HCT116 (cell line): ENCODE results near the gene KIRREL3.

Source experiments
- ATF3 ChIP-seq: IDR thresholded peaks from 2 replicates; pipeline ENCODE4 v1.6.1; 2012
- CTCF ChIP-seq, 3 experiments: fragments of 200-600 bp in 1 of 3; sonication (generic) in 1 of 3; IDR thresholded peaks in 2 of 3; conservative IDR thresholded peaks in 1 of 3; 2 replicates each; pipeline ENCODE4 v1.5.1; 2012 to 2017; ENCODE audit warnings: low read depth in 2 of 3, low read length in 2 of 3, antibody characterized with exemption in 1 of 3, borderline replicate concordance in 1 of 3, control low read depth in 1 of 3, mild to moderate bottlenecking in 1 of 3, mixed read lengths in 1 of 3, mixed run types in 1 of 3, moderate library complexity in 1 of 3; ENCODE audit not compliant: insufficient read depth in 1 of 3
- EGR1 ChIP-seq: IDR thresholded peaks from 2 replicates; pipeline ENCODE4 v1.6.1; 2012; ENCODE audit warnings: low read depth
- EZH2 ChIP-seq: fragments of 200-600 bp; sonication (generic); IDR thresholded peaks from 2 replicates; pipeline ENCODE4 v1.6.1; 2017; ENCODE audit warnings: antibody characterized with exemption, mixed run types
- POLR2A ChIP-seq: IDR thresholded peaks from 2 replicates; pipeline ENCODE4 v1.7.0; 2011; ENCODE audit warnings: borderline replicate concordance; ENCODE audit not compliant: insufficient read depth, insufficient read length; ENCODE audit errors: extremely low read depth
- POLR2AphosphoS5 ChIP-seq: IDR thresholded peaks from 2 replicates; pipeline ENCODE4 v1.6.1; 2011; ENCODE audit warnings: mild to moderate bottlenecking, low read depth, low read length, moderate library complexity
- TCF7L2 ChIP-seq: IDR thresholded peaks from 2 replicates; pipeline ENCODE4 v1.7.0; 2011; ENCODE audit warnings: borderline replicate concordance, inconsistent platforms; ENCODE audit not compliant: insufficient read depth, insufficient read length; ENCODE audit errors: extremely low read depth
- ZFX ChIP-seq: fragments of 450-650 bp; IDR thresholded peaks from 2 replicates; pipeline ENCODE4 v1.6.1; 2017
- ZNF274 ChIP-seq: fragments of 200-500 bp; sonication (Bioruptor generic); IDR thresholded peaks from 2 replicates; pipeline ENCODE4 v1.6.1; 2014; ENCODE audit warnings: mild to moderate bottlenecking, low read depth, low read length, inconsistent platforms
- TF ChIP-seq, protein P1 (sequence below): IDR thresholded peaks from 2 replicates; pipeline ENCODE4 v1.6.1; 2012
- TF ChIP-seq, protein P2 (sequence below): IDR thresholded peaks from 2 replicates; pipeline ENCODE4 v1.6.1; 2011; ENCODE audit warnings: mild to moderate bottlenecking, low read length, moderate library complexity; ENCODE audit not compliant: insufficient replicate concordance; ENCODE audit errors: extremely low read depth
- TF ChIP-seq, protein P3 (sequence below): IDR thresholded peaks from 2 replicates; pipeline ENCODE4 v1.6.1; 2012; ENCODE audit warnings: low read depth

DNA sequence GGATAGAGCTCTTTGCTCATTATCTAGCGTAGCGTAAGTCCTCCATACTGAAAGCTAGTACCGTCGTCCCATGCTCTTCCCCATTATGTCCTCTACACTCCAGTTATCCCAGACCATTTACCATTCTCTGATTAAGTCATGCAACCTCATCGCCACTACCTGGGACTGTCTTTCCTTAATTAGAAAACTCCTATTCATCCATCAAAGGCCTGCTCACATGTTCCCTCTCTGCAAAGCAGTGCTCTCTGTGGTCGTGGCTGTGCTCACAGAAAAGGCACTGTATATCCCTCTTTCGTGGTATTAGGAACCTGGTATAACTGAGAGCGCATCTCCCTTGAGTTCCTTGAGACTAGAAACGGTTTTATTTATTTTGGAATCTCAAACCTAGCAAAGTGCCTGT, 253.3 kb downstream of the KIRREL3 start:
- TF ChIP-seq, protein P1, sequence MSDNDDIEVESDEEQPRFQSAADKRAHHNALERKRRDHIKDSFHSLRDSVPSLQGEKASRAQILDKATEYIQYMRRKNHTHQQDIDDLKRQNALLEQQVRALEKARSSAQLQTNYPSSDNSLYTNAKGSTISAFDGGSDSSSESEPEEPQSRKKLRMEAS, result no peak
- no peak for TF ChIP-seq ZNF274
- no peak for TF ChIP-seq ATF3
- no peak for TF ChIP-seq POLR2AphosphoS5
- TF ChIP-seq TCF7L2, result no peak
- no peak for TF ChIP-seq CTCF (IDR thresholded peaks at IDR 0.05 in 2 of 3, conservative IDR thresholded peaks at IDR 0.05 in 1 of 3; ENCODE audit: borderline replicate concordance in 1 of 3, insufficient read depth in 1 of 3, low read depth in 2 of 3, low read length in 2 of 3)
- TF ChIP-seq EZH2, result no peak
- no peak for TF ChIP-seq POLR2A
- TF ChIP-seq, protein P2, sequence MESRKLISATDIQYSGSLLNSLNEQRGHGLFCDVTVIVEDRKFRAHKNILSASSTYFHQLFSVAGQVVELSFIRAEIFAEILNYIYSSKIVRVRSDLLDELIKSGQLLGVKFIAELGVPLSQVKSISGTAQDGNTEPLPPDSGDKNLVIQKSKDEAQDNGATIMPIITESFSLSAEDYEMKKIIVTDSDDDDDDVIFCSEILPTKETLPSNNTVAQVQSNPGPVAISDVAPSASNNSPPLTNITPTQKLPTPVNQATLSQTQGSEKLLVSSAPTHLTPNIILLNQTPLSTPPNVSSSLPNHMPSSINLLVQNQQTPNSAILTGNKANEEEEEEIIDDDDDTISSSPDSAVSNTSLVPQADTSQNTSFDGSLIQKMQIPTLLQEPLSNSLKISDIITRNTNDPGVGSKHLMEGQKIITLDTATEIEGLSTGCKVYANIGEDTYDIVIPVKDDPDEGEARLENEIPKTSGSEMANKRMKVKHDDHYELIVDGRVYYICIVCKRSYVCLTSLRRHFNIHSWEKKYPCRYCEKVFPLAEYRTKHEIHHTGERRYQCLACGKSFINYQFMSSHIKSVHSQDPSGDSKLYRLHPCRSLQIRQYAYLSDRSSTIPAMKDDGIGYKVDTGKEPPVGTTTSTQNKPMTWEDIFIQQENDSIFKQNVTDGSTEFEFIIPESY, result no peak
- TF ChIP-seq, protein P3, sequence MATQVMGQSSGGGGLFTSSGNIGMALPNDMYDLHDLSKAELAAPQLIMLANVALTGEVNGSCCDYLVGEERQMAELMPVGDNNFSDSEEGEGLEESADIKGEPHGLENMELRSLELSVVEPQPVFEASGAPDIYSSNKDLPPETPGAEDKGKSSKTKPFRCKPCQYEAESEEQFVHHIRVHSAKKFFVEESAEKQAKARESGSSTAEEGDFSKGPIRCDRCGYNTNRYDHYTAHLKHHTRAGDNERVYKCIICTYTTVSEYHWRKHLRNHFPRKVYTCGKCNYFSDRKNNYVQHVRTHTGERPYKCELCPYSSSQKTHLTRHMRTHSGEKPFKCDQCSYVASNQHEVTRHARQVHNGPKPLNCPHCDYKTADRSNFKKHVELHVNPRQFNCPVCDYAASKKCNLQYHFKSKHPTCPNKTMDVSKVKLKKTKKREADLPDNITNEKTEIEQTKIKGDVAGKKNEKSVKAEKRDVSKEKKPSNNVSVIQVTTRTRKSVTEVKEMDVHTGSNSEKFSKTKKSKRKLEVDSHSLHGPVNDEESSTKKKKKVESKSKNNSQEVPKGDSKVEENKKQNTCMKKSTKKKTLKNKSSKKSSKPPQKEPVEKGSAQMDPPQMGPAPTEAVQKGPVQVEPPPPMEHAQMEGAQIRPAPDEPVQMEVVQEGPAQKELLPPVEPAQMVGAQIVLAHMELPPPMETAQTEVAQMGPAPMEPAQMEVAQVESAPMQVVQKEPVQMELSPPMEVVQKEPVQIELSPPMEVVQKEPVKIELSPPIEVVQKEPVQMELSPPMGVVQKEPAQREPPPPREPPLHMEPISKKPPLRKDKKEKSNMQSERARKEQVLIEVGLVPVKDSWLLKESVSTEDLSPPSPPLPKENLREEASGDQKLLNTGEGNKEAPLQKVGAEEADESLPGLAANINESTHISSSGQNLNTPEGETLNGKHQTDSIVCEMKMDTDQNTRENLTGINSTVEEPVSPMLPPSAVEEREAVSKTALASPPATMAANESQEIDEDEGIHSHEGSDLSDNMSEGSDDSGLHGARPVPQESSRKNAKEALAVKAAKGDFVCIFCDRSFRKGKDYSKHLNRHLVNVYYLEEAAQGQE, result no peak
- no peak for TF ChIP-seq EGR1
- no peak for TF ChIP-seq ZFX
